Muscle layer of colon (tissue), 2 donors: Measurements from ENCODE around the gene KRT23.

Experiments
- H3K27ac ChIP-seq: one replicate; pipeline ENCODE4 v1.7.0; 2013; ENCODE audit warnings: low read depth, mild to moderate bottlenecking, low read length, moderate library complexity
- H3K27me3 ChIP-seq, 2 donors: one replicate each; pipeline ENCODE4 v1.7.0; 2013; ENCODE audit warnings: low read length in 2 of 2, mild to moderate bottlenecking in 2 of 2; ENCODE audit not compliant: insufficient read depth in 2 of 2, control insufficient read depth in 1 of 2
- H3K36me3 ChIP-seq: one replicate; pipeline ENCODE4 v1.7.0; 2013; ENCODE audit warnings: mild to moderate bottlenecking, low read length; ENCODE audit not compliant: insufficient read depth
- H3K4me1 ChIP-seq: one replicate; pipeline ENCODE4 v1.7.0; 2013; ENCODE audit warnings: mild to moderate bottlenecking, low read length; ENCODE audit not compliant: insufficient read depth
- H3K4me3 ChIP-seq, 2 donors: one replicate each; pipeline ENCODE4 v1.7.0; 2013; ENCODE audit warnings: low read length in 2 of 2, low read depth in 1 of 2, mild to moderate bottlenecking in 1 of 2, moderate library complexity in 1 of 2
- H3K9ac ChIP-seq: one replicate; pipeline ENCODE4 v1.7.0; 2013; ENCODE audit warnings: low read length
- H3K9me3 ChIP-seq: one replicate; pipeline ENCODE4 v1.7.0; 2013; ENCODE audit warnings: mild to moderate bottlenecking, low read length
- donor health status: abdominal sarcoma.
- donor health status: Adenocarcinoma of cecum.

Gene KRT23

GRCh38 chr17:40947929-40948328 is 10.5 kb upstream of the KRT23 start:
- no peaks in the 10 kb centered on the region for H3K9me3 ChIP-seq
- H3K27me3 ChIP-seq: peaks cover 0 to 4% of the 10 kb centered on the region in 2 donors
- no peak overlapping the region for H3K9ac ChIP-seq
- H3K36me3 ChIP-seq: no peaks in the 10 kb centered on the region
- H3K4me1 ChIP-seq: no peaks in the 10 kb centered on the region
- H3K4me3 ChIP-seq: no peak overlapping the region
- H3K27ac ChIP-seq: no peak overlapping the region

DNA sequence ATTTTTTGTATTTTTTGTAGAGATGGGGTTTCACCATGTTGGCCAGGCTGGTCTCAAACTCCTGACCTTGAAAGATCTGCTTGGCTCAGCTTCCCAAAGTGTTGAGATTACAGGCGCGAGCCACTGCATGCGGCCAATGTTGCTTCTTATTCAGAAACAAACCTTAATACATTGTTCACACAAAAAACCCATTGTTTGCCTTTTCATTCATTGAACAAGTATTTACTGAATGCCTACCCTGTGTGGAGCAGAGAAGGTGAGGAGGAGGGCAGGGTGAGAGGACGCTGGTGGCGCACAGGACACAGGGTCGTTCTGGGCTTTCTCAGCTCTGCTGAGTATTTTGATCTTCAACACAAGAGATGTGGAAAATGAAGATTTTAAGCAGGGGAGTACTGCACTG is 8.0 kb upstream of the KRT23 start:
- Histone ChIP-seq H3K9ac (no peak overlapping the region), H3K36me3 (no peaks in the 10 kb centered on the region), H3K4me1 (no peaks in the 10 kb centered on the region), H3K27ac (no peak overlapping the region), H3K4me3 (no peak overlapping the region), H3K9me3 (no peaks in the 10 kb centered on the region), H3K27me3 (peaks cover 0 to 4% of the 10 kb centered on the region in 2 donors)

DNA sequence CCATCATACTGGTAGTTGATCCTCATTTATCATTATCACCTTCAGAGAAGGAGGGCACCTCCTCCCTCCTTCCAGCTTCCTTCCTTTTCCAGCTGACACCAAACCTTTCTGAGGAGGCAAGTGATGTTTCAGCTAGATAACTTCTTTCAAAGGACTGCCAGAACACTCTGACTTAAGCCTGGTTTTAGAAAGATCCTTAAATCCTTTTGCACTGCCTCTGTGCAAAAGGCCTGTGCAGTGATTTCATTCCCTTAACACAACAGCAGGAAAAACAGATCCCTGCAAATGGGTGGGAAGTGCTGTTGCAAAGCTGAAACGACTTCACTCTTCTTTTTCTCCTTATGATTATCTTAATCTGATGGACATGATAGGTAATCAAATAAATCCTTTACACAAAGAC is 7.1 kb upstream of the KRT23 start:
- peaks cover 0 to 4% of the 10 kb centered on the region in 2 donors for H3K27me3 ChIP-seq
- no peak overlapping the region for H3K27ac ChIP-seq
- no peak overlapping the region for H3K9ac ChIP-seq
- no peak overlapping the region for H3K4me3 ChIP-seq
- no peaks in the 10 kb centered on the region for H3K9me3 ChIP-seq
- H3K36me3 ChIP-seq: no peaks in the 10 kb centered on the region
- H3K4me1 ChIP-seq: no peaks in the 10 kb centered on the region

GRCh38 chr17:40942553-40942952 is 5.1 kb upstream of the KRT23 start:
- no peak overlapping the region for H3K27ac ChIP-seq
- no peaks in the 10 kb centered on the region for H3K36me3 ChIP-seq
- H3K27me3 ChIP-seq: no peaks in the 10 kb centered on the region
- no peak overlapping the region for H3K9ac ChIP-seq
- no peak overlapping the region for H3K4me3 ChIP-seq
- no peaks in the 10 kb centered on the region for H3K4me1 ChIP-seq
- H3K9me3 ChIP-seq: no peaks in the 10 kb centered on the region

GRCh38 chr17:40940266-40940665 is 2.8 kb upstream of the KRT23 start:
- Histone ChIP-seq H3K4me1 (no peaks in the 10 kb centered on the region), H3K9me3 (no peaks in the 10 kb centered on the region), H3K27ac (no peak overlapping the region), H3K4me3 (no peak overlapping the region), H3K27me3 (no peaks in the 10 kb centered on the region), H3K36me3 (no peaks in the 10 kb centered on the region), H3K9ac (no peak overlapping the region)

- H3K36me3 ChIP-seq: no peaks in the 10 kb centered on the region
- H3K9me3 ChIP-seq: no peaks in the 10 kb centered on the region
- no peak overlapping the region for H3K4me3 ChIP-seq
- H3K27me3 ChIP-seq: no peaks in the 10 kb centered on the region
- no peak overlapping the region for H3K9ac ChIP-seq
- H3K4me1 ChIP-seq: no peaks in the 10 kb centered on the region
- no peak overlapping the region for H3K27ac ChIP-seq
Observed at GRCh38 chr17:40938981-40939380, 1.5 kb upstream of the KRT23 start.

DNA sequence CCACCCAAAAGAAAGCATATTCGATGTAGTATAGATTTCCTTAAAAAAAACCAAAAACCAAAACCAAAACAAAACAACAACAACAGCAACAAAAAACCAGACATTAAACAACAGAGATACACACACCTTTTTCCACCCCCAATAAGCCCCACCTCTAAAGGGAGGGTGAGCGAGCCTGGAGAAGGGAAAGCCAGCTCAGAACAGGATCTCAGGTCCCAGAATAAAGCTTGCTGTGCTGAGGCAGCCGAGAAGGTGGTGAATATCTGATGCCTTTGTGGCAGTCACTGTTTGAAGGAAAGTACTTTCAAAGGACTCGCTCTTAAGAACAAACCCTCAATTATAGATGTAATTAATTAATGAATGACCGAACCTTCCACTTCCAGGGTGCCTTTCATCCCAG is 470 bp downstream of the KRT23 start:
- Histone ChIP-seq H3K9me3 (no peaks in the 10 kb centered on the region), H3K36me3 (no peaks in the 10 kb centered on the region), H3K9ac (no peak overlapping the region), H3K27ac (no peak overlapping the region), H3K27me3 (no peaks in the 10 kb centered on the region), H3K4me3 (no peak overlapping the region), H3K4me1 (no peaks in the 10 kb centered on the region)

GRCh38 chr17:40936437-40936971 is 942 bp downstream of the KRT23 start:
- Histone ChIP-seq H3K4me3 (no peak overlapping the region), H3K9ac (no peak overlapping the region)

GRCh38 chr17:40935624-40936023 is 1.8 kb downstream of the KRT23 start:
- no peaks in the 10 kb centered on the region for H3K36me3 ChIP-seq
- no peaks in the 10 kb centered on the region for H3K4me1 ChIP-seq
- H3K9ac ChIP-seq: no peak overlapping the region
- H3K4me3 ChIP-seq: no peak overlapping the region
- no peaks in the 10 kb centered on the region for H3K9me3 ChIP-seq
- no peaks in the 10 kb centered on the region for H3K27me3 ChIP-seq
- no peak overlapping the region for H3K27ac ChIP-seq

More at GRCh38 chr17:40936437-40936971, 942 bp downstream of the KRT23 start:
- Histone ChIP-seq H3K9me3 (no peaks in the 10 kb centered on the region), H3K27me3 (no peaks in the 10 kb centered on the region), H3K27ac (no peak overlapping the region), H3K4me1 (no peaks in the 10 kb centered on the region), H3K36me3 (no peaks in the 10 kb centered on the region)

GRCh38 chr17:40932608-40933007 is 4.8 kb downstream of the KRT23 start:
- no peak overlapping the region for H3K9ac ChIP-seq
- H3K4me3 ChIP-seq: no peak overlapping the region
- no peaks in the 10 kb centered on the region for H3K9me3 ChIP-seq
- H3K4me1 ChIP-seq: no peaks in the 10 kb centered on the region
- H3K27ac ChIP-seq: no peak overlapping the region
- no peaks in the 10 kb centered on the region for H3K36me3 ChIP-seq
- H3K27me3 ChIP-seq: no peaks in the 10 kb centered on the region

DNA sequence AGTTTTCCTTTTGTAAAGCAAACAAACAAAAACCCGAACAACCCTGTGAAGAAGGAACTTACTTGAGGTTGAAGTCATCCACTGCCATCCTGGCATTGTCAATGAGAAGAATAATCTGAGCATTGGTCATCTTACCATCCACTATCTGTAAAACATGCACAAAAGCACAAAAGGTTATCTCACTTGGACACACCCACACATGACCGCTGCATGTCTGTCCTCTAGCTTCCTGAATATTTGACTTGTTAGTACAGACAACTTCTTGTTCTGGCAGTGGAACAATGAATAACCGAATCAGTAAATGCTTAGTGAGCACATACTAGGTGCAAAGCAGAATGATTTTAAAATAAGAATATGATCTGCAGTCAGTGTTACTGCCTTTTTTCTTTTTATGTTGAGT is 6.1 kb downstream of the KRT23 start:
- Histone ChIP-seq H3K27ac (no peak overlapping the region), H3K4me3 (no peak overlapping the region), H3K4me1 (no peaks in the 10 kb centered on the region), H3K27me3 (no peaks in the 10 kb centered on the region), H3K36me3 (no peaks in the 10 kb centered on the region), H3K9me3 (no peaks in the 10 kb centered on the region), H3K9ac (no peak overlapping the region)

- Histone ChIP-seq H3K9ac (no peak overlapping the region), H3K36me3 (no peaks in the 10 kb centered on the region), H3K4me1 (no peaks in the 10 kb centered on the region), H3K9me3 (no peaks in the 10 kb centered on the region), H3K4me3 (no peak overlapping the region), H3K27ac (no peak overlapping the region), H3K27me3 (no peaks in the 10 kb centered on the region)
Observed at GRCh38 chr17:40926341-40926740, 11.1 kb downstream of the KRT23 start.
